Measurements from ENCODE around the gene CDK5RAP1. TPM values are rescaled to one million over a fixed set of nuclear protein-coding genes. Genes with fewer than 3 reads are reported as not detected.
"Not testable (repeated sequence)": the region's sequence is repeated elsewhere in the genome, so short reads cannot be mapped to it uniquely, and the experiment has no call there.

Gene CDK5RAP1
- total RNA-seq, 1 donor from 2014 or later: 39.8 TPM

DNA sequence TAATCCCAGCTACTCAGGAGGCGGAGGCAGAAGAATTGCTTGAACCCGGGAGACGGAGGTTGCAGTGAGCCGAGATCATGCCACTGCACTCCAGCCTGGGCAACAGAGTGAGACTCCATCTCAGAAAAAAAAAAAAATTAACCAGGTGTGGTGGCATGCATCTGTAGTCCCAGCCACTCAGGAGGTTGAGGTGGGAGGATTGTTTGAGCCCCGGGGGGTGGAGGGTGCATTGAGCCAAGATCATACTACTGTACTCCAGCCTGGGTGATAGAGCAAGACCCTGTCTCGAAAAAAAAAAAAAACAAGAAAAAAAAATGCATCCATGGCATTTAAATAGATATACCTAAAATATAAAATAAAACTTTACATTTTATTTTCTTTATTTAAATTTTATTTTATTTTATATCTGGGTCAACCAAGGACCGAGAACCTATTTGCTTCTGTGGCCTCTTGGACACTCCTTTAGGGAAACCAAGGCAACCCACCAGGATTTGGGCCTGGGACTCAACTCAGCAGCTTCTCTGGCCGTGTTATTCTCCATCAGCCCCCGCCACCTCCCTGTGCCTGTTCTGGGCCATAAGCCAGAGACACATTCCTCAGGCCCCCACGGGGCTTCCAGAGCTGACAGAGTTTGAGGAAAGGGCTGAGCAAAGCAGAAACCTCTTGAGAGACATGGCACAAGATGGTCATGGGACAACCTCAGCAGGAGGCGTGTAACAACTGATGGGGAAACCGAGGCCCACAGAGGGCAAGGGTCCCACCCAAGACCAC is 36.0 kb upstream of the CDK5RAP1 start:
- no peak overlapping the region for H3K27ac Mint-ChIP-seq
- H3K36me3 Mint-ChIP-seq: peaks cover 11% of the 10 kb centered on the region
- no peaks in the 10 kb centered on the region for H3K27me3 Mint-ChIP-seq (ENCODE audit: low read depth)
- H3K4me3 Mint-ChIP-seq: no peak overlapping the region
- no peaks in the 10 kb centered on the region for H3K9me3 Mint-ChIP-seq
- TF ChIP-seq, protein P1, sequence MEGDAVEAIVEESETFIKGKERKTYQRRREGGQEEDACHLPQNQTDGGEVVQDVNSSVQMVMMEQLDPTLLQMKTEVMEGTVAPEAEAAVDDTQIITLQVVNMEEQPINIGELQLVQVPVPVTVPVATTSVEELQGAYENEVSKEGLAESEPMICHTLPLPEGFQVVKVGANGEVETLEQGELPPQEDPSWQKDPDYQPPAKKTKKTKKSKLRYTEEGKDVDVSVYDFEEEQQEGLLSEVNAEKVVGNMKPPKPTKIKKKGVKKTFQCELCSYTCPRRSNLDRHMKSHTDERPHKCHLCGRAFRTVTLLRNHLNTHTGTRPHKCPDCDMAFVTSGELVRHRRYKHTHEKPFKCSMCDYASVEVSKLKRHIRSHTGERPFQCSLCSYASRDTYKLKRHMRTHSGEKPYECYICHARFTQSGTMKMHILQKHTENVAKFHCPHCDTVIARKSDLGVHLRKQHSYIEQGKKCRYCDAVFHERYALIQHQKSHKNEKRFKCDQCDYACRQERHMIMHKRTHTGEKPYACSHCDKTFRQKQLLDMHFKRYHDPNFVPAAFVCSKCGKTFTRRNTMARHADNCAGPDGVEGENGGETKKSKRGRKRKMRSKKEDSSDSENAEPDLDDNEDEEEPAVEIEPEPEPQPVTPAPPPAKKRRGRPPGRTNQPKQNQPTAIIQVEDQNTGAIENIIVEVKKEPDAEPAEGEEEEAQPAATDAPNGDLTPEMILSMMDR (IDR thresholded peaks at IDR 0.05; ENCODE audit: unreplicated experiment): no peak
- peaks cover 7% of the 10 kb centered on the region for H3K4me1 Mint-ChIP-seq
- peak in 1 of 2 experiments; percentile 59 for DNase-seq (ENCODE audit: low spot score in 2 of 2, unreplicated experiment in 2 of 2)

DNA sequence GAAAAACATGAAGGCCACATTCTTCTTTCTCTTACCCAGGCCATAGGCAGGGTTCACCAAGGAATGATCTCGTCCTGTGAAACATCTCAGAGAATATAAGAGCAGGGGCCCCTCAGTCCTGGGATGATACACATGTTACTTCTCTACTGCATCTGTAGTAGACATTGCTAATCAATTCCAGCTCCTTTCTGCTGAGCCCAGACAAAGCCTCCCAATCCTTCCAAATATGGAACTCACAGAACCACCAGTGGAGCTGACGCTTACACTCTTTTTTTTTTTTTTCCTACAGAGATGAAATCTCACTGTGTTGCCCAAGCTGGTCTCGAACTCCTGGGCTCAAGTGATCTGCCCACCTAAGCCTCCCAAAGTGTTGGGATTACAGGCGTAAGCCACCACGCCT is 33.1 kb upstream of the CDK5RAP1 start:
- H3K27me3 Mint-ChIP-seq (ENCODE audit: low read depth): no peaks in the 10 kb centered on the region
- peaks cover 4% of the 10 kb centered on the region for H3K4me1 Mint-ChIP-seq
- no peaks in the 10 kb centered on the region for H3K9me3 Mint-ChIP-seq
- DNase-seq (ENCODE audit: low spot score in 2 of 2, unreplicated experiment in 2 of 2): no peak
- no peak overlapping the region for H3K27ac Mint-ChIP-seq
- no peak overlapping the region for H3K4me3 Mint-ChIP-seq
- TF ChIP-seq, protein P1 (IDR thresholded peaks at IDR 0.05; ENCODE audit: unreplicated experiment): no peak
- H3K36me3 Mint-ChIP-seq: peaks cover 17% of the 10 kb centered on the region

DNA sequence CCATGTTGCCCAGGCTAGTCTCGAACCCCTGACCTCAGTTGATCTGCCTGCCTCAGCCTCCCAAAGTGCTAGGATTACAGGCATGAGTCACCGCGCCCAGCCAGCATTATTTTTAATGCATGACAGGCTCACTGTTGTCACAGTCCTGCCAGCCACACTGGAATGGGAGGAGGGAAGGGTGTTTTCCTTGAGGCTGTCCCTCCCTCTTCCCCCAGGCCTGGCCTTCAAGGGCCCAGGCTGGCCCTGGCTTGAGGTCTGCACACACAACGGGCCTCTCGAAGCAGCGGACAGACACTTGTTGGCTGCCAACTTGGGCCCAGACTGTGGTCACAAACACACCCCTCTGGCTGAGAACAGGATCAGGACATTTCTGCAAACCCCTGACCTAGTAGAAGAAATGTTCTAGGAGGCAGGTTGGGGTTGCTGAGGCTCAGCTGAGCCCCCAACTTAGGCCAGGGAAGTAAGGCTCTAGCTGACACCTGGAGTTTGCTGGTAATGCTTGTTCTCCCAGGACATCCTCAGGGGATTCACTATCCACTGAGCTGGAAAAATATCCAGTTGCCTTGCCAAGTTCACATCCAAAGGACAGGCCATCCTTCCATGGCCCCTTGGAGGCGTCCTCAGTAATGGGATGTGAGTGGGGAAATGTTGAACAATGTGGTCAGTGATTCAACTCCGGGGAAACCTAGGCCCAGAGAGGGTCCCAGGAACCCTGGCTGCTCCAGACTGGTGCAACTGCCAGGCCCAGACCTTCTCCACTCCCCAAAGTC is 32.3 kb upstream of the CDK5RAP1 start:
- Mint-ChIP-seq H3K36me3 (peaks cover 17% of the 10 kb centered on the region), H3K4me1 (peaks cover 4% of the 10 kb centered on the region), H3K27me3 (ENCODE audit: low read depth) (no peaks in the 10 kb centered on the region), H3K4me3 (no peak overlapping the region), H3K27ac (no peak overlapping the region), H3K9me3 (no peaks in the 10 kb centered on the region)
- TF ChIP-seq, protein P1 (IDR thresholded peaks at IDR 0.05; ENCODE audit: unreplicated experiment): no peak
- DNase-seq (ENCODE audit: low spot score in 2 of 2, unreplicated experiment in 2 of 2): no peak

DNA sequence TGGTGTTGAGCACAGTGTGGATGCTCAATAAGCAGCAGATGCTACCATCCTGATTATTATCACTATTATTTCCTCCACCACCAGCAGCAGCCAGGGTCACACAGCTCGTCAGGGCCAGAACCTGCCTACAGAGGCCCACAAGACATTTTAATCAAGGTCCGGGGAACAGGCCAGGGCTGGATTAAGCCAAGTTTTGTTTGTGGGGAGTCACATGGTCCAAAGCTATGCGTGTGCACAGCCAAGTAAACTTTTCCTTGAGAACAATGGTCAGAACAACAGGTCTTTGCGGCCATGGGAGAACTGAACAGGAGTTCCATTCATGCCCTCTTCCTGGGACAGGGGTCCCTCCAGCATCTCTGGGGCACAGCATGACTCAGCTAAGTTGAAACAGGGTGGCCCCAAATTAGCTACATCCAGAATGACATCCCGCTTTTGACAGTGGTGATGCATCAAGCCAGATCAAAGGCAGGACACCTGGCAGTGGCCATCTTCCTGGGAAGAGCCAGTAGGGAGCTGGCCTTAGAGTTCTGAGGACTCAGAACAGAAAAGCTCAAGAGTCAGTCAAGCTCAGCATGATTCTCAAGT is 30.6 kb upstream of the CDK5RAP1 start:
- no peaks in the 10 kb centered on the region for H3K9me3 Mint-ChIP-seq
- TF ChIP-seq, protein P1 (IDR thresholded peaks at IDR 0.05; ENCODE audit: unreplicated experiment): no peak
- H3K4me1 Mint-ChIP-seq: no peaks in the 10 kb centered on the region
- no peak overlapping the region for H3K4me3 Mint-ChIP-seq
- H3K27me3 Mint-ChIP-seq (ENCODE audit: low read depth): no peaks in the 10 kb centered on the region
- peaks cover 17% of the 10 kb centered on the region for H3K36me3 Mint-ChIP-seq
- DNase-seq (ENCODE audit: low spot score in 2 of 2, unreplicated experiment in 2 of 2): no peak
- no peak overlapping the region for H3K27ac Mint-ChIP-seq

DNA sequence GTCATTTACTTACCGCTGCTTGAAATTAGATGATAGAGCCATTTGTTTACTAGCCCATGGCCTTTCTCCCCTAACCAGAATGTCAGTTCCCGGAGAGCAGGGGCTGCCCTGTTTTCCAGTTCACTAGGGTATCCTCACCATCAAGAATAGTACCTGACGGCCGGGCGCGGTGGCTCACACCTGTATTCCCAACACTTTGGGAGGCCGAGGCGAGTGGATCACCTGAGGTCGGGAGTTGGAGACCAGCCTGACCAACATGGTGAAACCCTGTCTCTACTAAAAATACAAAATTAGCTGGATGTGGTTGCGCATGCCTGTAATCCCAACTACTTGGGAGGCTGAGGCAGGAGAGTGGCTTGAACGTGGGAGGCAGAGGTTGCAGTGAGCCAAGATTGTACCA is 22.6 kb upstream of the CDK5RAP1 start:
- H3K27ac Mint-ChIP-seq; H3K4me1 Mint-ChIP-seq; DNase-seq (ENCODE audit: low spot score in 2 of 2, unreplicated experiment in 2 of 2); H3K4me3 Mint-ChIP-seq; H3K27me3 Mint-ChIP-seq (ENCODE audit: low read depth); H3K9me3 Mint-ChIP-seq; H3K36me3 Mint-ChIP-seq: not testable (repeated sequence)
